ENCODE measurements around the gene PELO. TPM values are rescaled to one million over a fixed set of nuclear protein-coding genes. Genes with fewer than 3 reads are reported as not detected.

PELO gene
- polyA plus RNA-seq, 4 donors, result 4.0 to 10.8 (median 9.3) TPM

DNA sequence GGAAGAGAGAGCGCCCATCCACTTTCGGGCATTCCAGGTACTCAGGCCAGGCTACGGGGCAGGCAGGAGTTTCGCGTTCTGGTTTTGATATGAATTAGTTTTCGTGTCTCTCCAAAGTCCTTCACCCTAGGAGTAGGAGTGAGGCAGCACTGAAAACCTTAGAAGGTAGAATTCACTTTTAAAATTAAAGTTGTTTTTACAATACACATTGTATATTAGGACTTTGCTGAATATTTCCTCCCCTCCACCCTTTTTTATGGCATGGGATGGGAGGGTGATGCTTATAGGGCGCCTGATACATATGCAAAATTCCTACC, 747 bp downstream of the PELO start:
- DNase-seq (peak in 1 of 2 donors; percentile 31), FAIRE-seq (no peak)
- Histone ChIP-seq H3K4me3 (ENCODE audit: low read depth in 1 of 3, low read length in 3 of 3) (peak overlapping the region; percentile 52 to 94 (median 60)), H3K27me3 (ENCODE audit: control insufficient read depth in 3 of 3, insufficient read depth in 3 of 3, low read length in 3 of 3) (no peaks in the 10 kb centered on the region), H3K9me3 (ENCODE audit: control insufficient read depth in 2 of 2, insufficient read depth in 1 of 2, low read depth in 1 of 2, low read length in 1 of 2) (no peaks in the 10 kb centered on the region), H3K27ac (ENCODE audit: low read depth in 1 of 3, low read length in 2 of 3) (peak overlapping the region; percentile 75 to 95 (median 89)), H3K36me3 (ENCODE audit: control insufficient read depth in 3 of 3, insufficient read depth in 2 of 3, low read depth in 1 of 3, low read length in 3 of 3) (no peaks in the 10 kb centered on the region), H3K4me1 (ENCODE audit: control insufficient read depth in 3 of 3, insufficient read depth in 2 of 3, low read depth in 1 of 3, low read length in 2 of 3) (peaks cover 0 to 15% (median 12%) of the 10 kb centered on the region in 3 donors)
- WGBS, 3 donors, result 2 to 6% (median 5%) methylated on average over 6 to 7 of the region's 7 CpGs

DNA sequence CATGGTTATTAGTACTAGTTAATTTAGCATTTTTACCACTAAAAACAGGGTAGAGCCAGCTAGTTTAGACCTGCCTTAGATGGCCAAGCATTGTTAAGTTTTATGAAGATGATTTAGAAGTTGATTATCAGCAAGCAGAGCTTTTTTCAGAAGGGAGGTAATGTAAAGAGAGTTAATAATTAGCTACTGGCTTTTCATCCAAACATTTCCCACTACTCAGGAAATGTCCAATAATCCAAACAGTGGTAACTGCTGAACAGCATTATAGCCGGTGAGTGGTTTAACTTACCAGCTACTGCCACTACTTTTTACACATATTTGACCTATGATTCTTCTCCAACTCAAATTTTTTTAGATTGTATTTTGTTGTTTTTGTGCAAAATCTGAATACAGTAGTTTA, 1.7 kb downstream of the PELO start:
- H3K4me1 ChIP-seq (ENCODE audit: control insufficient read depth in 3 of 3, insufficient read depth in 2 of 3, low read depth in 1 of 3, low read length in 2 of 3), result peaks cover 0 to 15% (median 12%) of the 10 kb centered on the region in 3 donors
- H3K4me3 ChIP-seq (ENCODE audit: low read depth in 1 of 3, low read length in 3 of 3), result peak overlapping the region in 2 of 3 donors; percentile 60 to 94
- DNase-seq, result peak; percentile 50 to 54
- no peaks in the 10 kb centered on the region for H3K36me3 ChIP-seq (ENCODE audit: control insufficient read depth in 3 of 3, insufficient read depth in 2 of 3, low read depth in 1 of 3, low read length in 3 of 3)
- no peaks in the 10 kb centered on the region for H3K27me3 ChIP-seq (ENCODE audit: control insufficient read depth in 3 of 3, insufficient read depth in 3 of 3, low read length in 3 of 3)
- H3K27ac ChIP-seq (ENCODE audit: low read depth in 1 of 3, low read length in 2 of 3), result peak overlapping the region; percentile 39 to 75 (median 41)
- no peak for FAIRE-seq
- no peaks in the 10 kb centered on the region for H3K9me3 ChIP-seq (ENCODE audit: control insufficient read depth in 2 of 2, insufficient read depth in 1 of 2, low read depth in 1 of 2, low read length in 1 of 2)
- WGBS, 3 donors, result 3 to 23% (median 12%) methylated on average over 1 of the region's 1 CpG

GRCh38 chr5:52789851-52790250, 2.1 kb downstream of the PELO start:
- H3K9me3 ChIP-seq (ENCODE audit: control insufficient read depth in 2 of 2, insufficient read depth in 1 of 2, low read depth in 1 of 2, low read length in 1 of 2), result no peaks in the 10 kb centered on the region
- H3K27me3 ChIP-seq (ENCODE audit: control insufficient read depth in 3 of 3, insufficient read depth in 3 of 3, low read length in 3 of 3), result no peaks in the 10 kb centered on the region
- no peaks in the 10 kb centered on the region for H3K36me3 ChIP-seq (ENCODE audit: control insufficient read depth in 3 of 3, insufficient read depth in 2 of 3, low read depth in 1 of 3, low read length in 3 of 3)
- peaks cover 0 to 15% (median 12%) of the 10 kb centered on the region in 3 donors for H3K4me1 ChIP-seq (ENCODE audit: control insufficient read depth in 3 of 3, insufficient read depth in 2 of 3, low read depth in 1 of 3, low read length in 2 of 3)
- 50 to 72% (median 66%) methylated on average over 2 of the region's 2 CpGs for WGBS, 3 donors
- DNase-seq, result no peak
- FAIRE-seq, result no peak
- H3K4me3 ChIP-seq (ENCODE audit: low read depth in 1 of 3, low read length in 3 of 3), result peak overlapping the region in 2 of 3 donors; percentile 9 to 34
- H3K27ac ChIP-seq (ENCODE audit: low read depth in 1 of 3, low read length in 2 of 3), result peak overlapping the region in 1 of 3 donors; percentile 6

DNA sequence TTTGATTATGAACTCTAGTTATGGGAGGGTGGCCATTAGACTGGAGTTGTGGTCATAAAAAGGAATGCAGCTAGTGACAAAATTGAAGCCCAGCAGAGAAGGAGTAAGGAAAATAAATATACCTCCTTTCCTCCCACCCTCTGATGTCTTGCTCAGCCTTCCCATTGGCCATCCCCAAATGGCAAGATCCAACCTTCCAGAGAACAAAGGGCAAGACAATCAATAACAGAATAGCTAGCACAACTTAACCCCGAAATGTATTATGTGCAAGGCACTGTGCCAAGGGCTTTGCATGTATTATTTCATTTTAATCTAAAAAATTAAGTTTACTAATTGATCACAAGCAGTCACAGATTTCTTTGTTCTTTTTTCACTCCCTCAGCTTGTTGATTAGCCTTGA, 3.6 kb downstream of the PELO start:
- H3K4me1 ChIP-seq (ENCODE audit: control insufficient read depth in 3 of 3, insufficient read depth in 2 of 3, low read depth in 1 of 3, low read length in 2 of 3), result peaks cover 0 to 15% (median 12%) of the 10 kb centered on the region in 3 donors
- no peaks in the 10 kb centered on the region for H3K36me3 ChIP-seq (ENCODE audit: control insufficient read depth in 3 of 3, insufficient read depth in 2 of 3, low read depth in 1 of 3, low read length in 3 of 3)
- H3K27me3 ChIP-seq (ENCODE audit: control insufficient read depth in 3 of 3, insufficient read depth in 3 of 3, low read length in 3 of 3), result no peaks in the 10 kb centered on the region
- no peak overlapping the region for H3K27ac ChIP-seq (ENCODE audit: low read depth in 1 of 3, low read length in 2 of 3)
- DNase-seq, result no peak
- FAIRE-seq, result no peak
- no peaks in the 10 kb centered on the region for H3K9me3 ChIP-seq (ENCODE audit: control insufficient read depth in 2 of 2, insufficient read depth in 1 of 2, low read depth in 1 of 2, low read length in 1 of 2)
- H3K4me3 ChIP-seq (ENCODE audit: low read depth in 1 of 3, low read length in 3 of 3), result peak overlapping the region in 1 of 3 donors; percentile 8
- 34 to 70% (median 38%) methylated on average over 1 of the region's 1 CpG for WGBS, 3 donors

DNA sequence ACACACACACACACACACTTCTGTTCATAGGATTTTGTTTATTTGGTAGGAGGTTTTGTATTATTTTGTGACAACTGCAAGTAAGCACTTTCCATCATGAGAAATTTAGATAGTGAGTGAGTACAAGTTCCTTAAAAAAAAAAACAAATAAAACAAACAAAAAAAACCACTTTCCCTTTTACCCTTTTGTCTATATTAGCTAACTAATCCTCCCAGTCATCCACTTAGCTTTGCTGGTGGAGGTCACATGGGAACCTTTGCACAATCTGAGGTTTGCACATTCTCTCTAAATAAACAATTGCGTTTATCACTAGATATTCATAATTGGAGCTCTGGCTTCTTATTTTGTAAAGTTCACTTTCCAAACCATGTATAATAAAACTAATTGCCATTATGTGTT, 6.8 kb downstream of the PELO start:
- DNase-seq (no peak), FAIRE-seq (no peak)
- no peaks in the 10 kb centered on the region for H3K9me3 ChIP-seq (ENCODE audit: control insufficient read depth in 2 of 2, insufficient read depth in 1 of 2, low read depth in 1 of 2, low read length in 1 of 2)
- 39 to 57% (median 49%) methylated on average over 1 of the region's 1 CpG for WGBS, 3 donors
- H3K4me3 ChIP-seq (ENCODE audit: low read depth in 1 of 3, low read length in 3 of 3), result no peak overlapping the region
- H3K27ac ChIP-seq (ENCODE audit: low read depth in 1 of 3, low read length in 2 of 3), result no peak overlapping the region
- peaks cover 2 to 21% (median 12%) of the 10 kb centered on the region in 3 donors for H3K4me1 ChIP-seq (ENCODE audit: control insufficient read depth in 3 of 3, insufficient read depth in 2 of 3, low read depth in 1 of 3, low read length in 2 of 3)
- no peaks in the 10 kb centered on the region for H3K36me3 ChIP-seq (ENCODE audit: control insufficient read depth in 3 of 3, insufficient read depth in 2 of 3, low read depth in 1 of 3, low read length in 3 of 3)
- no peaks in the 10 kb centered on the region for H3K27me3 ChIP-seq (ENCODE audit: control insufficient read depth in 3 of 3, insufficient read depth in 3 of 3, low read length in 3 of 3)

DNA sequence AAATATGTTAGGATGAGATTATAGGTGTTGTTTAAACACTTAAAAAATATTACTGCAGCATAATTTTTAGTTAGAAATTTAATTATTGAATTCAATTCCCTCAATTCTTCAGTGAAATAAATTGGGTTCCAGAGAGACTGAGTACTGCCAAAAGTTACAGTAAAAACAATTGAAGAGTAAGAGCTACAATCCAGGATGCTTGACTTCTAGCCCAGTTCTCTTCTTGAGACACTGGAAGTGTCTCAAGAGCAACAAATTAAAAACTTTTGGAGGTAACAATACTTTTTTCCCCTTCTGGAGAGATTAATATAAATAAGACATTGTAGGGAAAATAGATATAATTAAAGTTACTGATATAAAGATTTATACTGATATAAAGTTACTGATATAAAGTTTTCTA, 8.3 kb downstream of the PELO start:
- DNase-seq (no peak), FAIRE-seq (no peak)
- H3K27me3 ChIP-seq (ENCODE audit: control insufficient read depth in 3 of 3, insufficient read depth in 3 of 3, low read length in 3 of 3), result no peaks in the 10 kb centered on the region
- H3K36me3 ChIP-seq (ENCODE audit: control insufficient read depth in 3 of 3, insufficient read depth in 2 of 3, low read depth in 1 of 3, low read length in 3 of 3), result peaks cover 0 to 6% (median 0%) of the 10 kb centered on the region in 3 donors
- peaks cover 2 to 15% (median 4%) of the 10 kb centered on the region in 3 donors for H3K4me1 ChIP-seq (ENCODE audit: control insufficient read depth in 3 of 3, insufficient read depth in 2 of 3, low read depth in 1 of 3, low read length in 2 of 3)
- H3K4me3 ChIP-seq (ENCODE audit: low read depth in 1 of 3, low read length in 3 of 3), result no peak overlapping the region
- no peaks in the 10 kb centered on the region for H3K9me3 ChIP-seq (ENCODE audit: control insufficient read depth in 2 of 2, insufficient read depth in 1 of 2, low read depth in 1 of 2, low read length in 1 of 2)
- no peak overlapping the region for H3K27ac ChIP-seq (ENCODE audit: low read depth in 1 of 3, low read length in 2 of 3)

DNA sequence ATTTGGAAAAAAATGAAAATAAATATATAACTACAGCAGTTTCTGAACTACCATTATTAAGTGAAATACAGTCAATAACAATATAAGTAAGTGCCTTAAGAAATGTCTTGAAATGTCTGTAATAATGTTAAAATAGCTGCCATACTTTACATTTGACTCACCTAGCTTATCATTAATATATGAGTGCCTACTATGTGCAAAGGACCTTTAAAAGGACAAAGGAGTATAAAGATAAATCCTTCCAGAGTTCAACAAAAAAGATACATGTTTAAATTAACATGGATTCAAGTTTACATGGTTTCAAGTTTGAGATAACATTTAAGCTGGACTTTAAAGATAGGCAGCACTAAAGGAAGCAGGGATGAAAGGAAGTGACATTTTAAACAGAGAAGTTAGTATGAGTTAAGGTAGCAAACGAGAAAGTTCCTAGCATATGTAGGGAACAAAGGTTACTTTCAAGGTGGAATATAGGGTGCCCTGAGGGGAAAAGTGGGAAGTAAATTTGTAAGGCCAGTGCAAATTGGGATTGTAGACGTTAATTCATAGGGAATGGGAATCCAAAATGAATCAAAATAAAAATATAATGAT, 8.9 kb downstream of the PELO start:
- Histone ChIP-seq H3K27me3 (ENCODE audit: control insufficient read depth in 3 of 3, insufficient read depth in 3 of 3, low read length in 3 of 3) (no peaks in the 10 kb centered on the region), H3K36me3 (ENCODE audit: control insufficient read depth in 3 of 3, insufficient read depth in 2 of 3, low read depth in 1 of 3, low read length in 3 of 3) (peaks cover 0 to 10% (median 2%) of the 10 kb centered on the region in 3 donors), H3K4me1 (ENCODE audit: control insufficient read depth in 3 of 3, insufficient read depth in 2 of 3, low read depth in 1 of 3, low read length in 2 of 3) (peaks cover 2 to 15% (median 6%) of the 10 kb centered on the region in 3 donors), H3K9me3 (ENCODE audit: control insufficient read depth in 2 of 2, insufficient read depth in 1 of 2, low read depth in 1 of 2, low read length in 1 of 2) (no peaks in the 10 kb centered on the region), H3K27ac (ENCODE audit: low read depth in 1 of 3, low read length in 2 of 3) (no peak overlapping the region), H3K4me3 (ENCODE audit: low read depth in 1 of 3, low read length in 3 of 3) (no peak overlapping the region)
- peak; percentile 30 for FAIRE-seq
- 53 to 61% (median 57%) methylated on average over 2 of the region's 2 CpGs for WGBS, 3 donors
- no peak for DNase-seq

DNA sequence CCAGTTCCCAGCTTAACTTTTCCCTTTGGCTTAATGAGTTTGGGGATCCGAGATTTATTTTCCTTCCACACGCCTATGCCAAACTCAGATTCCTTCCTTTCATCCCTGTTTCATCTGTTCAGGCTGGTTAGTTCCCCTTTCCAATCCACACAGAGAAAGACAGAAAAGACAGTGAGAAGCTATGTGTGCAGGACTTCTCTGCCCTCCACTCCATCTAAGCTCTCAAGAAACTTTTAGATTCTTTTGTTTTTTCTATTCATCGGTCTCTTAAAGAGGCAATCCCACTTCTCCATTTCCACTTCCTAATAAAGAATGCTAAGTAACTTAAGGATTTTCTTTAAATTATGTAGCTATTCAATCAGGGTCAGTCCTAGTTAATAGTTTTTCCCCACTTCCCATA, 11.2 kb downstream of the PELO start:
- no peak for FAIRE-seq
- 8 to 15% (median 9%) methylated on average over 3 of the region's 3 CpGs for WGBS, 3 donors
- H3K4me1 ChIP-seq (ENCODE audit: control insufficient read depth in 3 of 3, insufficient read depth in 2 of 3, low read depth in 1 of 3, low read length in 2 of 3), result peaks cover 5 to 20% (median 5%) of the 10 kb centered on the region in 3 donors

More for the DNA sequence above, 11.2 kb downstream of the PELO start:
- H3K9me3 ChIP-seq (ENCODE audit: control insufficient read depth in 2 of 2, insufficient read depth in 1 of 2, low read depth in 1 of 2, low read length in 1 of 2), result no peaks in the 10 kb centered on the region
- peaks cover 0 to 10% (median 2%) of the 10 kb centered on the region in 3 donors for H3K36me3 ChIP-seq (ENCODE audit: control insufficient read depth in 3 of 3, insufficient read depth in 2 of 3, low read depth in 1 of 3, low read length in 3 of 3)
- peak overlapping the region; percentile 76 to 97 (median 93) for H3K27ac ChIP-seq (ENCODE audit: low read depth in 1 of 3, low read length in 2 of 3)
- DNase-seq, result no peak
- H3K27me3 ChIP-seq (ENCODE audit: control insufficient read depth in 3 of 3, insufficient read depth in 3 of 3, low read length in 3 of 3), result no peaks in the 10 kb centered on the region
- H3K4me3 ChIP-seq (ENCODE audit: low read depth in 1 of 3, low read length in 3 of 3), result peak overlapping the region; percentile 30 to 92 (median 74)
